BLaER1 (cell line): ENCODE measurements around the gene COL5A3.

ENCODE experiments used
- H3K27ac ChIP-seq: shearing (Covaris generic); formaldehyde crosslinking; 2 replicates; pipeline ENCODE4 v1.8.1; 2022
- H3K27me3 ChIP-seq: shearing (Covaris generic); formaldehyde crosslinking; 2 replicates; pipeline ENCODE4 v1.8.1; 2022
- H3K36me3 ChIP-seq: shearing (Covaris generic); formaldehyde crosslinking; 2 replicates; pipeline ENCODE4 v1.8.1; 2022
- H3K4me1 ChIP-seq: shearing (Covaris generic); formaldehyde crosslinking; 2 replicates; pipeline ENCODE4 v1.8.1; 2022
- H3K4me2 ChIP-seq: shearing (Covaris generic); formaldehyde crosslinking; 2 replicates; pipeline ENCODE4 v1.8.1; 2022
- H3K4me3 ChIP-seq: shearing (Covaris generic); formaldehyde crosslinking; 2 replicates; pipeline ENCODE4 v1.8.1; 2022
- H3K9ac ChIP-seq: shearing (Covaris generic); formaldehyde crosslinking; 2 replicates; pipeline ENCODE4 v1.8.1; 2022
- H3K9me3 ChIP-seq: shearing (Covaris generic); formaldehyde crosslinking; 2 replicates; pipeline ENCODE4 v1.8.1; 2022
- H4K20me1 ChIP-seq: shearing (Covaris generic); formaldehyde crosslinking; 2 replicates; pipeline ENCODE4 v1.8.1; 2022
- Cebpa-rat ChIP-seq: shearing (Covaris generic); IDR thresholded peaks from 2 replicates; pipeline ENCODE4 v1.8.1; 2022

Gene COL5A3

DNA sequence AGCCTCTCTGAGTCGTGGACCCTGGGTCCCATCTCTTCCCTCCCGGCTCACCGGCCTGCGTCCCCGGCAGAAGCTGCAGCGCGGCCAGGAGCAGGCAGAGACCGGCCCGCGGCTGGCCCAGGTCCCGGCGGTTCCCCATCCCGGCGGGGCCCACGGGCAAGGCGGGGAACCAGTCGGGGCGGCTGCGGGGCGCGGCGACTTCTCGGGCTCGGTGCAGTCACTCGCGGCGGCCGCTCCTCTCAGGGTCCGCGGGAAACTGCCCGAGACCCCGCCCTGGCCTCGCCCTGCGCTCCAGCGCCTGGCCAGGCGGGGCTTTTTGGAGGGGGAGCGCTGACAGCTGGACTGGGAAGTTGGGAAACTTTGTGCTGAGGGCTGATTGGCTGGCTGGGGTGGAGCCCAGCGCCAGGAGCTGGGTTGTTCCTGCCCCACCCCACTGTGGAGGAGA lies at the start of gene COL5A3:
Gene COL5A3, minus strand, starts transcription at position 258 of the 445 bp plus-strand sequence. Its CDS starts 119 bp downstream, at position 139.
- Histone ChIP-seq H3K4me3 (no peak within 1 kb of the TSS), H3K4me1 (peaks cover 51% of the 10 kb centered on the region), H3K4me2 (peak within 1 kb of the TSS; percentile 75), H3K27ac (no peak within 1 kb of the TSS), H3K27me3 (peaks cover 26% of the 10 kb centered on the region), H4K20me1 (peaks cover 7% of the 10 kb centered on the region; the same call in 1 of the 2 replicates), H3K9me3 (no peaks in the 10 kb centered on the region), H3K36me3 (no peaks in the 10 kb centered on the region), H3K9ac (no peak within 1 kb of the TSS)
- no peak for TF ChIP-seq Cebpa-rat

DNA sequence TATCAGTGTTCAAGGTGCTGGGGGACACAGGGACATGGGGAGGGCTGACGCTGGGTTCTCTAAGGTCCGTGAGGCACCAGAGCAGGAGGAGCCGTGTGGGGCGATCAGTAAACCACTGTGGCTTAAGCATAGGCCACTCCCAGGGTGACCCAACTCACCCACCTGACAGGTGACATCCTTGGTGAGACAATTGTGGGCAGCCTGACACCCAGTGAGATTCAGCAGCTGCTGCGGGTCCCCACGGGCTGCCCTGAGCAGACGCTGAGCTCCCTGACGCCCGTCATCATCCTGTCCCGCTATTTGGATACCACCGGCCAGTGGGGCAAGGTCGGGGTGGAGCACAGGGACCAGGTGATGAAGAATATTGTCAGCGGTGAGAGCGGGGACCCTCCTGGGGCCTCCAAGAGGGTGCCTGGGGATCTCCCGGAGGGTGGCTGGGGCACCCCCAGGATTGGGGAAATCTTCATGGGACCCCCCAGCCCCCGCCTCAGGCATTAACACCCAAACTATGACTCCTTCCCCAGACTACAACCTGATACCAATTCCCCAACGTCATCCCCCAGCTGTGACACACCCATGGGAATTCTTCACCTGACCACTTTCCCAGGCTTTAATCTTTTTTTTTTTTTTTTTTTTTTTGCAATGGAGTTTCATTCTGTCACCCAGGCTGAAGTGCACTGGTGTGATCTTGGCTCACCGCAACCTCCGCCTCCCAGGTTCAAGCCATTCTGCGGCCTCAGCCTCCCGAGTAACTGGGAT lies 42.5 kb upstream of the COL5A3 start:
- peaks cover 16% of the 10 kb centered on the region for H3K4me1 ChIP-seq
- H3K36me3 ChIP-seq: no peaks in the 10 kb centered on the region
- H3K27ac ChIP-seq: no peak overlapping the region
- no peaks in the 10 kb centered on the region for H3K27me3 ChIP-seq
- H3K4me2 ChIP-seq: no peak overlapping the region
- no peak for TF ChIP-seq Cebpa-rat
- H3K9me3 ChIP-seq: no peaks in the 10 kb centered on the region
- H3K4me3 ChIP-seq: no peak overlapping the region
- no peak overlapping the region for H3K9ac ChIP-seq
- H4K20me1 ChIP-seq: no peaks in the 10 kb centered on the region

DNA sequence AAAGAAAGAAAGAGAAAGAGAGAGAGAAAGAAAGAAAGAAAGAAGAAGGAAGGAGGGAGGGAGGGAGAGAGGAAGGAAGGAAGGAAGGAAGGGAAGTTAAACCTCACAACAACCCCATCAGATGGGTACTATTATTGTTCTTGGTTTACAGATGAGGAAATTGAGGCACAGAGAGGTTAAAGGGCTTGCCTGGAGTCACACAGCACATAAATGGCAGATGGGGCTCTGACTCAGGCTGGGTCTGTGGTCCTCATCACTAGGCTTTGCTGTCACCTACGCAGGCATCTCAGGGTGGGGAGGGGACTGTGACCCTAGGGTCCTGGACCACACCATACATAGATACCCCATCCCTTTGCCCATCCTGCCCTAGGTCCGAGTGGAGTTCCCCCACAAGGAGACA lies 39.3 kb upstream of the COL5A3 start:
- no peaks in the 10 kb centered on the region for H3K36me3 ChIP-seq

DNA sequence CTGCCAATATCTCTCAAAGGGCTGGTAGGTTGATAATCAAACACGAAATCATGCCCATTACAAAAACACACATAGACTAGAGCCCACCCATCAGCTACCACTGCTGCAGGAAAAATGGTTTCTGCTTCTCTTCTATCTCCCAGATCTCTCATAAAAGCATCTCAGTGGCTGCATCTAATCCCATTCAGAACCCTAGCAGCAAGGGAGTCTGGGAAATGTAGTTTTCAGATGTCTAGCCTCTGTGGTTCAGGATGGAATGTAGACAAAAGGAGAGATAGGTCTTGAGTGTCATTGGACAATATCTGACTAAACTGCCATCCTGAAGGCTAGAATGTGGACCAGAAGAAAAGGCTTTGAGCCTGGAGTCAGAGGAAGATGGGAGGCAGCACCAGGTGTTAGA lies 35.1 kb upstream of the COL5A3 start:
- H3K4me1 ChIP-seq: peaks cover 23% of the 10 kb centered on the region
- no peak overlapping the region for H3K4me2 ChIP-seq
- no peaks in the 10 kb centered on the region for H3K27me3 ChIP-seq
- no peak for TF ChIP-seq Cebpa-rat
- H4K20me1 ChIP-seq: no peaks in the 10 kb centered on the region
- no peak overlapping the region for H3K9ac ChIP-seq
- no peaks in the 10 kb centered on the region for H3K36me3 ChIP-seq
- no peaks in the 10 kb centered on the region for H3K9me3 ChIP-seq
- no peak overlapping the region for H3K4me3 ChIP-seq
- no peak overlapping the region for H3K27ac ChIP-seq

More for the DNA sequence above, 39.3 kb upstream of the COL5A3 start:
- no peak overlapping the region for H3K4me3 ChIP-seq
- no peaks in the 10 kb centered on the region for H4K20me1 ChIP-seq
- no peaks in the 10 kb centered on the region for H3K9me3 ChIP-seq
- TF ChIP-seq Cebpa-rat: no peak
- no peak overlapping the region for H3K27ac ChIP-seq
- no peaks in the 10 kb centered on the region for H3K27me3 ChIP-seq
- no peak overlapping the region for H3K4me2 ChIP-seq
- H3K9ac ChIP-seq: no peak overlapping the region
- H3K4me1 ChIP-seq: peaks cover 23% of the 10 kb centered on the region

DNA sequence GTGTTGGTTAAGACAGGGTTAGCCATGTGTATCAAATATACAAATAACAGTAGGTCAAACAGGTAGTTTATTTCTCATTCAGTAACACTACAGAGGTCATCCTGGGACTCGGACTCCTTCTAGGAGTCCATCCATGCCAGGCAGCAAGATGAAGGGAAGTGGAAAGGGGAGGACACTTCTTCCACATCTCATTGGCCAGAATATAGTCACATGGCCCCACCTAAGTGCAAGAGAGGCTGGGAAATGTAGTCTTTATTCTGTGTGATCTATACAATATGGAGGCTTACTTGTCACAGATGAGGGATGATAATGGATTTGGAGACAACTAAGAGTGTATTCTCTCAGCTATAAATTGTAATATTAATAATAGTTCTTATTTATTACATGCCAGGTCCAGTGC lies 34.1 kb upstream of the COL5A3 start:
- no peak overlapping the region for H3K9ac ChIP-seq
- H3K9me3 ChIP-seq: no peaks in the 10 kb centered on the region
- no peak for TF ChIP-seq Cebpa-rat
- H3K27ac ChIP-seq: no peak overlapping the region
- peaks cover 18% of the 10 kb centered on the region; the same call in 1 of the 2 replicates for H3K4me1 ChIP-seq
- H3K36me3 ChIP-seq: no peaks in the 10 kb centered on the region
- H3K4me3 ChIP-seq: no peak overlapping the region
- H3K27me3 ChIP-seq: no peaks in the 10 kb centered on the region
- no peaks in the 10 kb centered on the region for H4K20me1 ChIP-seq
- H3K4me2 ChIP-seq: no peak overlapping the region

DNA sequence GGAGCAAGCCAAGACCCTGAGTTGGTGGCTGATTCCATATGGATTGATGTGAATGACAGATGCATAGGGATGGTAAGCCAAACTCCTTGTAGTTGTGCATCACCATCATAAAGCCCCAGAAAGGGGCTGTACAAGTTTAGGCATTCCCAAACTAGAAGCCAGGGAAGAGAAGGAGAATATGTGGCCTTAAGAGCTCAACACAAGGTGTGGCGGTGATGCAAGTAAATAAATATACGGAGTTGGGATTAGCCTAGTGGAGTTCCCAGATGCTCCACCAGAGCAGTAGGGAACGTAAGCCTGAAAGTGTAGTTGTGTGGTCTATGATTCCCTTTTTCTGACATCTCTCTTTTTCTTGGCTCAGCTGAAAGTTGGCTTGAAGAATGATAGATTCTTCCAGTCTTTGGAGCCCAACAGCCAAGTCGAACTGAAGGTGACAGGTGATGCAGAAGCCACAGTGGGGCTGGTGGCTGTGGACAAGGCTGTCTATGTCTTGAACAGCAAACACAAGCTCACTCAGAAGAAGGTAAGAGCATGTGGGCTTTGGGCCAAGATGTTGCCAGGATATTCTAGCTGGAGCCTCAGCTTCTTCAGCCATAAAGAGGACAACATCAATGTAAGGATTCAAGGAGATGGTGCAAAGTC lies 33.1 kb upstream of the COL5A3 start:
- Histone ChIP-seq H3K9ac (no peak overlapping the region), H3K27ac (no peak overlapping the region)

DNA sequence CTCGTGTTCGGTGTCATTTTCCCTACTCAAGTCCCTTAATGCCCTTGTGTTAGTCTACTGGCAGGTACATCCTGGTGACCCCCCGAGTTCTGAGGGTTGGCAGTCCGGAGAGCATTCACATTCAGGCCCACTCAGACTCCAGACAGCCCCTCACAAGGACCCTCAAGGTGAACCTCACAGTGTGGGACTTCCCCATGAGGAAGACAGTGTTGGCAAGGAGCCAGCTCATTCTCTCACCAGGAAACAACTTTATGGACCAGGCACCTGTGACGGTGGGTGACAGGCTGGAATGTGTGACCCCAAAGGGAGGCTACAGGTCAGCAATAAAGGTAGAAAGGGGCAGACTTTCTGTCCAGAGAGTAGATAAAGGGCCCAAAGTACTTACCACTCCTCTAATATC lies 27.5 kb upstream of the COL5A3 start:
- Histone ChIP-seq H3K27ac (no peak overlapping the region), H3K9ac (no peak overlapping the region), H3K36me3 (no peaks in the 10 kb centered on the region), H4K20me1 (no peaks in the 10 kb centered on the region), H3K4me1 (no peaks in the 10 kb centered on the region), H3K4me2 (no peak overlapping the region), H3K9me3 (no peaks in the 10 kb centered on the region), H3K4me3 (no peak overlapping the region), H3K27me3 (no peaks in the 10 kb centered on the region)
- no peak for TF ChIP-seq Cebpa-rat

More for the DNA sequence above, 33.1 kb upstream of the COL5A3 start:
- H3K27me3 ChIP-seq: no peaks in the 10 kb centered on the region
- peaks cover 14% of the 10 kb centered on the region; the same call in 1 of the 2 replicates for H3K4me1 ChIP-seq
- H3K9me3 ChIP-seq: no peaks in the 10 kb centered on the region
- no peak for TF ChIP-seq Cebpa-rat
- H4K20me1 ChIP-seq: no peaks in the 10 kb centered on the region
- no peak overlapping the region for H3K4me2 ChIP-seq
- H3K4me3 ChIP-seq: no peak overlapping the region
- H3K36me3 ChIP-seq: no peaks in the 10 kb centered on the region

DNA sequence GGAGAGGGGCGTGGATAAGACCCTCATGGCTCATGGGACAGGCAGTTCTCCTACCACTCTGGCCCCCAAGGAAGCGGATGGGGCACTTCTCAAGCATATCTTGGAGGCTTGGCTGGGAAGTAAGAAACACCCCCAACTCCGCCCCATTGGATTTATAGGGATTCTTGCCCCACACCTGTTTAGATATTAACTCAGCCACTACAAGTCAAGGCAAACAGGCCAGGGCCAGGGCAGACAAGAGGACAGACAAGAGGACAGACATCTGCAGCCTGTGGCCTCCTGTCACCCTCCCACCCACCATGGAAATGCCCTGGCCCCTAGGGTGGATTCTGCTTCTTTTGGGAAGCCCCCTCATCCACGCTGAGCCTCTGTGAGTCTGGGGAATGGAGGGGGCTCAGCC lies 27.1 kb upstream of the COL5A3 start:
- Histone ChIP-seq H3K27me3 (no peaks in the 10 kb centered on the region), H3K9me3 (no peaks in the 10 kb centered on the region), H3K36me3 (no peaks in the 10 kb centered on the region), H3K4me2 (no peak overlapping the region), H3K27ac (no peak overlapping the region), H3K4me1 (no peaks in the 10 kb centered on the region), H3K9ac (no peak overlapping the region), H4K20me1 (no peaks in the 10 kb centered on the region), H3K4me3 (no peak overlapping the region)
- no peak for TF ChIP-seq Cebpa-rat

DNA sequence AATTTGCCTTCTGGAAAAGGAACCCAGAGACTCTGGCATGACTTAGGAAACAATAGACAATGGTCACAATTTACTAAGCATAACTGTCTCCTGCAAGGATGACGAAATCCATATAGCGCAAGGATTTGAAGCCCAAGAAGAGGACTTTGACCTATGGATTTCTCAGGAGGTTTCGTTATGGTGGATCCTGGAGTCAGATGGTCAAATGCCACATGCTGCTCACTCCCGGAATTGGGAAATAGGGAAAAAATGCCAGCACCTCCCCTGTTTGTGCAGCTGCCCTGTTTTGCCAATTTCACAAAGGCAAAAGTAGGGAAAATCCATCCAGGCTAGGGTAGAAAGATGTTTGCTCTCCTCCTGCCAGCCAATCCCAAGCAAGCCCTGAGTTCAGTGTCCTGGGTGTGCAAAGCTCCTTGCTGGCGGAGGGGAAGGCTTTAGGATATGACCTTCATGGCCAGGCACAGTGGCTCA lies 26.3 kb upstream of the COL5A3 start:
- TF ChIP-seq Cebpa-rat: no peak
- Histone ChIP-seq H3K27ac (no peak overlapping the region), H3K9ac (no peak overlapping the region)

DNA sequence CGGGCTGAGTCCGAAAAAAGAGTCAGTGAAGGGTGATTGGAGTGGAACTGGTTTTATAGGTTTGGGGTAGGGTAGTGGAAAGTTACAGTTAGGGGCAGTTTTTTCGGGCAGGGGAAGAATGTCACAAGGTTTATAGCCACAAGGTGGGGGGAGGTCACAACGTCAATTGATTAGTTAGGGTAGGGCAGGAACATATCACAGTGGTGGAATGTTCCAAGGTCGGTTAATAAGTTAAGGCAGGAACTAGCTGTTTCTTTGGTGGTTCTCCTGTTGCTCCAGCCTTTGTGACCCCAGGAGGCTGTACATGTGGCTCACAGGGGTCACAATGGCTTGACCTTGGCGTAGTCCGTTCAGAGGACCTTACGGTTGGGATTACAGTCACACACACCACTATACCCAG lies 23.3 kb upstream of the COL5A3 start:
- Histone ChIP-seq H3K9me3 (no peaks in the 10 kb centered on the region), H3K36me3 (no peaks in the 10 kb centered on the region), H3K9ac (no peak overlapping the region), H3K4me2 (no peak overlapping the region), H4K20me1 (no peaks in the 10 kb centered on the region), H3K4me3 (no peak overlapping the region), H3K27me3 (no peaks in the 10 kb centered on the region), H3K27ac (no peak overlapping the region), H3K4me1 (no peaks in the 10 kb centered on the region)
- no peak for TF ChIP-seq Cebpa-rat

More for the DNA sequence above, 26.3 kb upstream of the COL5A3 start:
- no peaks in the 10 kb centered on the region for H3K36me3 ChIP-seq
- H3K9me3 ChIP-seq: no peaks in the 10 kb centered on the region
- no peaks in the 10 kb centered on the region for H3K4me1 ChIP-seq
- no peak overlapping the region for H3K4me3 ChIP-seq
- no peaks in the 10 kb centered on the region for H4K20me1 ChIP-seq
- no peak overlapping the region for H3K4me2 ChIP-seq
- H3K27me3 ChIP-seq: no peaks in the 10 kb centered on the region
